Non-pigmented ciliary epithelial cell (primary cell): ENCODE data around the gene SLC2A1.

Experiments used
- DNase-seq: peaks from one replicate; pipeline ENCODE4 v3.0.0-alpha.2; 2010; ENCODE audit warnings: low read depth

SLC2A1 gene

DNA sequence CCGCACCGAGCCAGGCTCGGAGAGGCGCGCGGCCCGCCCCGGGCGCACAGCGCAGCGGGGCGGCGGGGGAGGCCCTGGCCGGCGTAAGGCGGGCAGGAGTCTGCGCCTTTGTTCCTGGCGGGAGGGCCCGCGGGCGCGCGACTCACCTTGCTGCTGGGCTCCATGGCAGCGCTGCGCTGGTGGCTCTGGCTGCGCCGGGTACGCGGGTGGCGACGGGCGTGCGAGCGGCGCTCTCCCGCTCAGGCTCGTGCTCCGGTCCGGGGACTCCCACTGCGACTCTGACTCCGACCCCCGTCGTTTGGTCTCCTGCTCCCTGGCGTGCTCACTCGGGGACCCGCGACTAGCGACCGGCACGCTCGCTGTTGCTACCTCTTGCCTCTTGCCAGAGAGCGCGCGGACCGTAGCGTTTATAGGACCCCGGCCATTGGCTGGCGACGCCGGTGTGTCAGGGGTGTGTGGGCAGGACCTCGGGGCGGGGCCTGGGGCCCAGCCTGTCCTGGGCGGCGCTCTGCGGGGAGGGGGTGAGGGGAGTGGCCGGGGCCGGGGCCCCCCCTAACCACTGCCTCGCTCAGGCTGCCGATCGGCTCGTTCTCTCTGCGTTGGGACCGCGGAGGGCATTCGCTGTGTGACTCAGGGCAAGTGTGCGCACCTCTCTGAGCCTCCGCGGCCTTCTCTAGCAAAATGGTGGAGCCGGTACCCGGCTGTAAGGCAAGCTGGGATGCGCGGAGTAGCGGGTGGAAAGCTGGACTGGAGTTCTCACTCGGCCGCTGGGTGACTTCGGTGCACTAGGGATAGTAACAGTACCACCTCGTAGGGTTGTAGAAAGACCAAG is at the start of gene SLC2A1:
Gene SLC2A1 (minus strand): TSS at position 381 of the 832 bp plus-strand sequence. CDS start 217 bp downstream, at position 164.
- peak; percentile 77 for DNase-seq

GRCh38 chr1:43007377-43008114 is 48.9 kb upstream of the SLC2A1 start:
- no peak for DNase-seq

DNA sequence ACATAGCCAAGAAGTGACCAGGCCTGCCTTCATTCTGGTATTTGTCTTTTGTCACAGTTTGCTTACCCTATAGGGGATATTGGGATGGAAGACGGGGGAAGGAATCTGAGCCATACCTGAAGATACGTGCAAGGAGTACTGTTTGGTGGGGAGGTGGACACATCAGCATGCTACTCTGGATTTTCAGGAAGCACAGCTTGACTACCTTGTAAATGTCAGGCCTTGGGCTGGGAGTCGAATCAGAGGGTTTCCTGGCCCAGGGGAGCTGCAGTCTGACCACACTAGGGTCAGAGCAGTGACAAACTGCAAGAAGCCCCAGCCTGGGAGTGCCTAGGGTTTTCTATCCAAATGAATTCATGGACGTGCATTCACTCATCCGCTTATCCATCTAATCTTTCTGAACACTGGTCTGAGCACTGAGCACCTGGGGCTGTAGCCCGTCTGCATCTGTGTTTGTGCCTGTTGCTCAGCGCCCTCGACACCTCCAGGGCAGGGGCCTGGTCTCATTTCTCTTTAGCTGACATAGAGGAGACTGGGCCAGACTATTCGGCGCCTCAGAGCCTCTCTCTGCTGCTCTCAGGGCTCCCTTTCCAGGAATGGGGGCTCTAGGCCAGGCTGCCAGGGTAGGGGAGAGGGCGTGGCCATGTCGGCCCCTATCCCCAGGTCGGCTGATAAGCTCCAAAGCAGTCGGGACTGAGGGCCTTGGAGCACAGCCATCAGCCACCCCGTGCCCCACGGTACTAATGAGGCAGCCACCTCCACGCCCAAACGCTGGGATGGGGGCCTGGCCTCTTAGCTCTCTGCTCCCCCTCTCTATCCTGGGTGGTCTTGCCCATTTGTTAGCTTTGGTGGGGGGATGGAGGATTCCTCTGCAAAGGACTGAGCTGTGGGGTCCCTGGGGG is 47.0 kb upstream of the SLC2A1 start:
- DNase-seq: no peak

GRCh38 chr1:43004587-43005459 is 46.2 kb upstream of the SLC2A1 start:
- DNase-seq: no peak

GRCh38 chr1:43002766-43003165 is 44.1 kb upstream of the SLC2A1 start:
- no peak for DNase-seq

DNA sequence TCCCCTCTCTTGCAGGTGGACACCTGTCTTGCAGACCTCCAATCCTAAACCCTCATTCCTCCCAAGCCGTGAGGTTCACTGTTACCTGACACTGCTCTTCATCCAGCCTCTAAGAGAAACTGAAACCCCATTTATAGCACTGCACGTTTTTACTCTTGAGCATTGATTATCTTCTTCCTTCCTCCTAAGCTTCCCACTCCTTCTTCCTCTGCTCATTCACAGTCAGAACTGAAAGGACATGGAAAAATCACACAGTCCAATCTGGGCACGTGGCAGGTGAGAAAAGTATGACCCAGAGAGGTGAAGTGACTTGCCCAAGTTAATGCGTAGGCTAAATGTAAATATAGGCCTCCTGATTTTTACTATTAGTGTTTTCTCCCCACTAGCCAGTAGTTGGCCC is 43.4 kb upstream of the SLC2A1 start:
- DNase-seq: no peak

- no peak for DNase-seq
Observed at GRCh38 chr1:43001434-43001833, 42.8 kb upstream of the SLC2A1 start.

- no peak for DNase-seq
Observed at GRCh38 chr1:43000271-43000670, 41.6 kb upstream of the SLC2A1 start.

GRCh38 chr1:42999308-42999707 is 40.6 kb upstream of the SLC2A1 start:
- no peak for DNase-seq

GRCh38 chr1:42998386-42998785 is 39.7 kb upstream of the SLC2A1 start:
- DNase-seq: no peak

DNA sequence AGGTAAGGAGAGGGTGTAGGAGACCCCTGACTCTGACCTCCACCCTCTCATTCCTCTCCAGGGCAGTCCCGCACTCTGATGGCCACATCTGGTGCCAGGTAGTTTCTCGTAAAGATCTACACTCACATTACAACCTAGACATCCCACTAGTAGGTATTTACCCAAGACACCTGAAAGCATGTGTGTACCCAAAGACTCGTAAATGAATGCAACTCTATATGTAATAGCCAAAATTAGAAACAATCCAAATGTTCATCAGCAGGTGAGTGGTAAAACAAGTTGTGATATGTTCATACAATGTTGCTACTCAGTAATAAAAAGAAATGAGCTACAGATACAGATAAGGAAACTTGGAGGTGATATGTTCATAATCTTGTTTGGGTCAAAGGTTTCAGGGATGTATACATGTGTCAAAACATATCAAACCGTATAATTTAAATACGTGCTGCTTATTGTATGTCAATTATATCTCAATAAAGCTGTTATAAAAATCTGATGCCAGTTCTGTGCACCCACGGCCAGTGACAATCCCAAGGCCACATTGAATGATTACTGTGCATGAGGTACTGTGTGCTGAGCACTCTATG is 37.8 kb upstream of the SLC2A1 start:
- no peak for DNase-seq

DNA sequence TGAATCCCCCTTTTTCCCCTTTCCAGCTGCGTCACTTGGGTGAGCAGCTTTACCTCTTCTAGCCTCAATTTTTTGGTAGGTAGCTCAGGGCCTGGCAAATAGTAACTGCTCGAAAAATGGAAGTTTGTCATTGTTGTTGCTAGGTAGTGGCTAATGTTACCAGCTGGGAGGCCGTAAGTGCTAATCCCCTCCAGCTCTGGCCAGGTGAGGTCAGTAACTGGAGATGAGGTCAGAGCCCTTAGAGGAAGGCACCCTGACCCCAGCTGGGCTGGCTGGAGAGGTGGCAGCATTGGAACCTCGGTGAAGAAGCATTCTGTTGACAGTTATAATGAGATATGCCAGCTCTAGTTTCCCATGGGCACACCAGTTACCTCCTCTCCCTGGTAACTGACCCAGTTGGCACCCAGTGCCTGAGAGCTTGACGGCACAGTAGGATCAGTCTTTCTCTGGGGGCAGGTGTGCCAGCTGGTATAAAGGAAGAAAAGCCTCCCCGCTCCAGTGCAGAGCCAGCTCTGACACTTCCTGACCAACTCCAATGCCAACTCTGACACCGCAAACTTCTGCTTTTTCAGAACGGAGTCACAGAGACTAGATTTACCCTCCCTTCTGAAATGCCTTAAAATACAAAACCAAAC is 35.0 kb upstream of the SLC2A1 start:
- no peak for DNase-seq

DNA sequence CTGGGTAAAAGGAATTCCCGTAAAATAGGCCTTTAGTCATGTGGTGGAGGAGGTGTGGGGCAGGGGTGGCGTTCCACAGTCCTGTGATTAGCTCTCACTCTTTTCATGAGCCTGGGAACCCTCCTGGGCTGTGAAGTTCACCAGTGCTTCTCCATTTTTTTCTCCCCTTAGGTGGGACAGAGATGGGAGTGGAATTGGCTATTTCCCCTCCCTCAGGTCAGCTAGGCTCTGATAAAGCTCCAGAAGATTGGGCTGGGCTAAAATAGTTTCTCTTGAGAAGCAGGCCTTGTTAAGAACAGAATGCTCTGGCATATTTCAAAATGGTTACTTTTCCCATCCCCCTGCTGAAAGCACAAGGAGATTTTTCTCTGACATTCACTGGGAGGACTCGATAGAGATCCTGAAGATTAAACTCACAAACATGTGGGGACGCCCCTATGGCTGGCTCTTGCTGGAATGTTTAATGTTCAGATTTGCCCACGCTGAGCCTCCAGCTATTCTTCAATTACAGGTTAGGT is 33.4 kb upstream of the SLC2A1 start:
- DNase-seq: no peak

GRCh38 chr1:42990757-42991346 is 32.2 kb upstream of the SLC2A1 start:
- no peak for DNase-seq

DNA sequence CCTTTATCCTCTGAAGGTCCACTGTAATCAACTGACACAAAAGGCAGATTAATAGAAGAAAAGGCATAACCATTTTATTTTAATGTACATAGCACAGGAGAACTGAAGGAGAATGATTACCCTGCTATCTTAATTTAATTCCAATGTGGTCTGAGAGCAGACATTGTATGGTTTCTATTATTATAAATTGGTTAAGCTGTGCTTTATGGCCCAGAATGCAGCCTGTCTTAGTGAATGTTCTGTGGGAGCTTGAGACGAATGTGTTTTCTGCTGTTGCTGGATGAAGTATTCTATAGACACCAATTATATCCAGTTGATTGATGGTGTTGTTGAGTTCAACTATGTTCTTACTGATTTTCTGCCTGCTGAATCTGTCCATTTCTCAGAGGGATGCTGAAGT is 25.0 kb upstream of the SLC2A1 start:
- DNase-seq: no peak

GRCh38 chr1:42983253-42983652 is 24.6 kb upstream of the SLC2A1 start:
- DNase-seq: no peak

- DNase-seq: no peak
Observed at GRCh38 chr1:42982641-42983040, 24.0 kb upstream of the SLC2A1 start.

- no peak for DNase-seq
Observed at GRCh38 chr1:42981871-42982270, 23.2 kb upstream of the SLC2A1 start.

DNA sequence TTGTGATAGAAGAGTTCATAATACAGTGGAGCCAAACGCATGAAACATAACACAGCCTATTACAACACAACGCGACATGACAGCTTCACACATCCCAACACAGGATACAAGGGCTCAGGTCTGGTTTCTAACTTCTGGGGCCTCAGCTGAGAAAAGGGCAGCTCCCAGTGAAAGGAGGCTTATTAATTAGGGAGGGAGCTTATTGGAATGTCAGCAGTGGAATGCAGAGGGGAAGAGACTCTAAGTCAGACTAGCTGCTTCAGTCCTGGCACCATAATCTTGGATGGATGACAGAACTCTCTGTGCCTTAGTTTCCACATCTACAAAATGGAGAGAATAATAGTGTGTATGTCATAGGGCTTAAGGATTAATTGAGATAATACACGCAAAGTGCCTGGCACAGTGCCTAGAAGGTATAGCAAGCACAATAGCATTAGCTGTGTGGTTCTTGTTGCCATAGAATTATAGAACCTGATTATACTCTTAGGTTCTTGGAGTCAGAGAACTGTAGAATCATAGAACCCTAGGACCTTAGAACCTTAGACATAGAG is 22.7 kb upstream of the SLC2A1 start:
- no peak for DNase-seq
